SK-N-SH (cell line): ENCODE results near the gene KCNIP4. TPM values are rescaled to one million over a fixed set of nuclear protein-coding genes. Genes with fewer than 3 reads are reported as not detected.

Source experiments
- CTCF ChIA-PET: fragments of 300-600, 350-600 bp; formaldehyde crosslinking; extraction: SDS; loops from one replicate; lab custom pipeline; 2021; lab: Yijun Ruan, JAX
- POLR2A ChIA-PET: fragments of 350-600 bp; sonication (Branson Sonifier 250); formaldehyde crosslinking; extraction: SDS; loops from one replicate; lab custom pipeline; 2020; ENCODE audit warnings: antibody characterized with exemption, inconsistent platforms; lab: Yijun Ruan, JAX
- DNase-seq: peaks from one replicate; pipeline ENCODE4 v3.0.0; 2012
- H2AFZ ChIP-seq: fragments of 200-600 bp; sonication (generic); 2 replicates; pipeline ENCODE4 v1.8.1; 2016; ENCODE audit warnings: antibody characterized with exemption, mild to moderate bottlenecking, low read depth
- H3F3A ChIP-seq: fragments of 200-600 bp; sonication (generic); replicated peaks from 2 replicates; pipeline ENCODE3; 2016; ENCODE audit warnings: antibody characterized with exemption, mild to moderate bottlenecking; ENCODE audit not compliant: insufficient read depth
- H3K27ac ChIP-seq, 2 experiments: fragments of 200-500 bp in 1 of 2; fragments of 200-600 bp in 1 of 2; sonication (Bioruptor generic) in 1 of 2; sonication (generic), shearing (Covaris generic) in 1 of 2; 2 replicates each; pipeline versions ENCODE4 v1.5.1 to v1.6.1; 2014 to 2016; ENCODE audit warnings: low read depth in 2 of 2, inconsistent platforms in 1 of 2, low read length in 1 of 2, mild to moderate bottlenecking in 1 of 2, mixed read lengths in 1 of 2
- H3K27me3 ChIP-seq: fragments of 200-600 bp; sonication (generic), shearing (Covaris generic); 2 replicates; pipeline ENCODE4 v1.6.1; 2016; ENCODE audit warnings: mixed run types; ENCODE audit not compliant: insufficient read depth
- H3K36me3 ChIP-seq, 2 experiments: fragments of 200-500 bp in 1 of 2; fragments of 200-600 bp in 1 of 2; sonication (Bioruptor generic) in 1 of 2; sonication (generic) in 1 of 2; replicated peaks in 1 of 2; 2 replicates each; pipeline versions ENCODE3 to v1.5.1; 2014 to 2016; ENCODE audit warnings: low read length in 1 of 2, mild to moderate bottlenecking in 1 of 2; ENCODE audit not compliant: insufficient read depth in 2 of 2, control insufficient read depth in 1 of 2
- H3K4me1 ChIP-seq, 2 experiments: fragments of 200-500 bp in 1 of 2; fragments of 200-600 bp in 1 of 2; sonication (Bioruptor generic) in 1 of 2; sonication (generic), shearing (Covaris generic) in 1 of 2; 2 replicates each; pipeline versions ENCODE4 v1.5.1 to v1.6.1; 2014 to 2016; ENCODE audit warnings: low read depth in 1 of 2, low read length in 1 of 2, mixed run types in 1 of 2; ENCODE audit not compliant: insufficient read depth in 2 of 2, control insufficient read depth in 1 of 2
- H3K4me2 ChIP-seq: fragments of 200-600 bp; sonication (generic), shearing (Covaris generic); 2 replicates; pipeline ENCODE4 v1.6.1; 2017; ENCODE audit warnings: mixed run types
- H3K4me3 ChIP-seq, 2 experiments: fragments of 200-500 bp in 1 of 2; fragments of 200-600 bp in 1 of 2; sonication (Bioruptor generic) in 1 of 2; sonication (generic), shearing (Covaris generic) in 1 of 2; 2 replicates each; pipeline versions ENCODE4 v1.5.1 to v1.8.1; 2014 to 2016; ENCODE audit warnings: low read depth in 2 of 2, inconsistent platforms in 1 of 2, low read length in 1 of 2, mild to moderate bottlenecking in 1 of 2, mixed read lengths in 1 of 2, moderate library complexity in 1 of 2
- H3K79me2 ChIP-seq: fragments of 200-600 bp; sonication (generic); 2 replicates; pipeline ENCODE4 v1.8.1; 2017; ENCODE audit warnings: mild to moderate bottlenecking; ENCODE audit not compliant: insufficient read depth
- H3K9ac ChIP-seq: fragments of 200-600 bp; sonication (generic); 2 replicates; pipeline ENCODE4 v1.6.1; 2017; ENCODE audit warnings: mixed run types
- H3K9me2 ChIP-seq: fragments of 200-600 bp; sonication (generic); 2 replicates; pipeline ENCODE4 v1.6.1; 2017; ENCODE audit warnings: mixed run types
- H3K9me3 ChIP-seq: fragments of 200-600 bp; sonication (generic); 2 replicates; pipeline ENCODE4 v1.6.1; 2017; ENCODE audit warnings: mixed run types, mild to moderate bottlenecking, moderate library complexity
- H4K20me1 ChIP-seq: fragments of 200-600 bp; sonication (generic); 2 replicates; pipeline ENCODE4 v1.6.1; 2017; ENCODE audit warnings: mild to moderate bottlenecking, mixed run types; ENCODE audit not compliant: insufficient read depth
- ELF1 ChIP-seq: IDR thresholded peaks from 2 replicates; pipeline ENCODE4 v1.4.0; 2012
- EP300 ChIP-seq, 2 experiments: IDR thresholded peaks; 2 replicates each; pipeline versions ENCODE4 v1.4.0 to v1.6.1; 2012; ENCODE audit warnings: borderline replicate concordance in 1 of 2, low read depth in 1 of 2, low read length in 1 of 2
- EZH2phosphoT487 ChIP-seq: fragments of 200-600 bp; sonication (generic); IDR thresholded peaks from 2 replicates; pipeline ENCODE4 v1.6.1; 2017; ENCODE audit warnings: low read depth, mixed run types, mild to moderate bottlenecking, antibody characterized with exemption, moderate library complexity, borderline replicate concordance
- FOSL2 ChIP-seq: IDR thresholded peaks from 2 replicates; pipeline ENCODE4 v1.4.0; 2012; ENCODE audit warnings: low read depth, mild to moderate bottlenecking, moderate library complexity, borderline replicate concordance
- GATA2 ChIP-seq: sonication (generic); formaldehyde crosslinking; IDR thresholded peaks from 2 replicates; pipeline ENCODE4 v1.5.0; 2020; ENCODE audit warnings: mild to moderate bottlenecking, missing genetic modification reagents
- IRF3 ChIP-seq: fragments of 150-350 bp; IDR thresholded peaks from 2 replicates; pipeline ENCODE4 v1.6.1; 2016; ENCODE audit warnings: mild to moderate bottlenecking, low read depth, low read length
- JUND ChIP-seq: IDR thresholded peaks from 2 replicates; pipeline ENCODE4 v1.4.0; 2012
- MAX ChIP-seq: IDR thresholded peaks from 2 replicates; pipeline ENCODE4 v1.4.0; 2012; ENCODE audit warnings: low read depth
- MEF2A ChIP-seq: IDR thresholded peaks from 2 replicates; pipeline ENCODE4 v1.4.0; 2012; ENCODE audit warnings: low read depth, borderline replicate concordance
- MXI1 ChIP-seq: IDR thresholded peaks from 2 replicates; pipeline ENCODE4 v1.6.1; 2012; ENCODE audit warnings: mild to moderate bottlenecking, low read depth, low read length, improper control_type of control experiment
- NFIC ChIP-seq: IDR thresholded peaks from 2 replicates; pipeline ENCODE4 v1.4.0; 2012; ENCODE audit warnings: borderline replicate concordance
- PBX3 ChIP-seq: IDR thresholded peaks from 2 replicates; pipeline ENCODE4; 2012
- POLR2AphosphoS5 ChIP-seq: IDR thresholded peaks from 2 replicates; pipeline ENCODE4 v1.6.1; 2012; ENCODE audit warnings: low read depth, low read length
- RAD21 ChIP-seq: IDR thresholded peaks from 2 replicates; pipeline ENCODE4 v1.6.1; 2012; ENCODE audit warnings: mild to moderate bottlenecking, low read length
- RXRA ChIP-seq: IDR thresholded peaks from 2 replicates; pipeline ENCODE4 v1.4.0; 2012; ENCODE audit warnings: low read depth, mild to moderate bottlenecking, borderline replicate concordance
- SIN3A ChIP-seq: IDR thresholded peaks from 2 replicates; pipeline ENCODE4 v1.6.1; 2012; ENCODE audit warnings: low read depth, mild to moderate bottlenecking, low read length, moderate library complexity, borderline replicate concordance
- TAF1 ChIP-seq: IDR thresholded peaks from 2 replicates; pipeline ENCODE4 v1.6.1; 2012; ENCODE audit warnings: low read depth, mild to moderate bottlenecking, low read length, moderate library complexity, borderline replicate concordance
- YY1 ChIP-seq: IDR thresholded peaks from 2 replicates; pipeline ENCODE4 v1.4.0; 2012; ENCODE audit warnings: low read depth, mild to moderate bottlenecking
- WGBS: methylation state at CpG from one replicate; pipeline ENCODE4 v1.1.6; 2017; ENCODE audit warnings: low lambda C conversion rate; 5-methylcytosine and 5-hydroxymethylcytosine counted together
- polyA plus RNA-seq, 3 experiments: library from polyadenylated mRNA; depleted of rRNA; stranded (reverse); fragments of >200 nt; gene quantifications; 2 replicates each; pipeline ENCODE4 v1.2.3, GENCODE V29; 2012
- TF ChIP-seq, protein P1 (sequence below): IDR thresholded peaks from 2 replicates; pipeline ENCODE4 v1.4.0; 2012; ENCODE audit warnings: low read depth, borderline replicate concordance
- TF ChIP-seq, protein P2 (sequence below): fragments of 200-600 bp; sonication (generic); IDR thresholded peaks from 2 replicates; pipeline ENCODE4 v1.6.1; 2017; ENCODE audit warnings: antibody characterized with exemption, mild to moderate bottlenecking, moderate library complexity

The KCNIP4 gene
- polyA plus RNA-seq, 1 of the 3 experiments (the other 2 are of a cell fraction): 0.18 TPM

- ChIA-PET POLR2A (no interaction called here), CTCF (no interaction called here)
- Histone ChIP-seq H3K4me2 (no peak overlapping the region), H3K79me2 (no peaks in the 10 kb centered on the region), H2AFZ (no peak overlapping the region), H3K27ac (no peak overlapping the region; a peak in 1 of 4 replicates), H3K4me1 (no peaks in the 10 kb centered on the region), H3K4me3 (no peak overlapping the region), H4K20me1 (no peaks in the 10 kb centered on the region), H3F3A (peaks cover 14% of the 10 kb centered on the region), H3K36me3 (no peaks in the 10 kb centered on the region), H3K9me3 (no peaks in the 10 kb centered on the region), H3K9me2 (no peaks in the 10 kb centered on the region), H3K27me3 (no peaks in the 10 kb centered on the region), H3K9ac (no peak overlapping the region)
- DNase-seq: no peak
- TF ChIP-seq EP300 (IDR thresholded peaks at IDR 0.05; ENCODE audit: borderline replicate concordance in 1 of 2, low read depth in 1 of 2, low read length in 1 of 2) (no peak), RAD21 (no peak), JUND (no peak), POLR2AphosphoS5 (no peak), YY1 (no peak), MEF2A (no peak), NFIC (no peak), PBX3 (no peak), MXI1 (no peak), FOSL2 (no peak), TAF1 (no peak), RXRA (no peak), MAX (no peak), SIN3A (no peak), IRF3 (no peak), ELF1 (no peak), GATA2 (CRISPR knock-in tag) (no peak), EZH2phosphoT487 (no peak)
- TF ChIP-seq, protein P1, sequence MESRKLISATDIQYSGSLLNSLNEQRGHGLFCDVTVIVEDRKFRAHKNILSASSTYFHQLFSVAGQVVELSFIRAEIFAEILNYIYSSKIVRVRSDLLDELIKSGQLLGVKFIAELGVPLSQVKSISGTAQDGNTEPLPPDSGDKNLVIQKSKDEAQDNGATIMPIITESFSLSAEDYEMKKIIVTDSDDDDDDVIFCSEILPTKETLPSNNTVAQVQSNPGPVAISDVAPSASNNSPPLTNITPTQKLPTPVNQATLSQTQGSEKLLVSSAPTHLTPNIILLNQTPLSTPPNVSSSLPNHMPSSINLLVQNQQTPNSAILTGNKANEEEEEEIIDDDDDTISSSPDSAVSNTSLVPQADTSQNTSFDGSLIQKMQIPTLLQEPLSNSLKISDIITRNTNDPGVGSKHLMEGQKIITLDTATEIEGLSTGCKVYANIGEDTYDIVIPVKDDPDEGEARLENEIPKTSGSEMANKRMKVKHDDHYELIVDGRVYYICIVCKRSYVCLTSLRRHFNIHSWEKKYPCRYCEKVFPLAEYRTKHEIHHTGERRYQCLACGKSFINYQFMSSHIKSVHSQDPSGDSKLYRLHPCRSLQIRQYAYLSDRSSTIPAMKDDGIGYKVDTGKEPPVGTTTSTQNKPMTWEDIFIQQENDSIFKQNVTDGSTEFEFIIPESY: no peak
- TF ChIP-seq, protein P2, sequence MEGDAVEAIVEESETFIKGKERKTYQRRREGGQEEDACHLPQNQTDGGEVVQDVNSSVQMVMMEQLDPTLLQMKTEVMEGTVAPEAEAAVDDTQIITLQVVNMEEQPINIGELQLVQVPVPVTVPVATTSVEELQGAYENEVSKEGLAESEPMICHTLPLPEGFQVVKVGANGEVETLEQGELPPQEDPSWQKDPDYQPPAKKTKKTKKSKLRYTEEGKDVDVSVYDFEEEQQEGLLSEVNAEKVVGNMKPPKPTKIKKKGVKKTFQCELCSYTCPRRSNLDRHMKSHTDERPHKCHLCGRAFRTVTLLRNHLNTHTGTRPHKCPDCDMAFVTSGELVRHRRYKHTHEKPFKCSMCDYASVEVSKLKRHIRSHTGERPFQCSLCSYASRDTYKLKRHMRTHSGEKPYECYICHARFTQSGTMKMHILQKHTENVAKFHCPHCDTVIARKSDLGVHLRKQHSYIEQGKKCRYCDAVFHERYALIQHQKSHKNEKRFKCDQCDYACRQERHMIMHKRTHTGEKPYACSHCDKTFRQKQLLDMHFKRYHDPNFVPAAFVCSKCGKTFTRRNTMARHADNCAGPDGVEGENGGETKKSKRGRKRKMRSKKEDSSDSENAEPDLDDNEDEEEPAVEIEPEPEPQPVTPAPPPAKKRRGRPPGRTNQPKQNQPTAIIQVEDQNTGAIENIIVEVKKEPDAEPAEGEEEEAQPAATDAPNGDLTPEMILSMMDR: no peak
- WGBS: 10% methylated on average over 1 of the region's 1 CpG
Measured at GRCh38 chr4:21873145-21873544, 75.4 kb downstream of the KCNIP4 start.
